NB4 (cell line): ENCODE measurements around the gene BMP2.
A peak's percentile ranks its signal among the peaks of the same experiment; 100 is the strongest.

Experiments used
- DNase-seq: peaks from one replicate; pipeline ENCODE4 v3.0.0; 2010; ENCODE audit warnings: low read depth
- H3K4me3 ChIP-seq: one replicate; pipeline ENCODE4 v1.5.1; 2011; ENCODE audit warnings: mild to moderate bottlenecking, low read depth, low read length, moderate library complexity
- CTCF ChIP-seq: IDR thresholded peaks from one replicate; pipeline ENCODE4 v1.5.1; 2012; ENCODE audit warnings: low read depth, low read length
- MYC ChIP-seq: IDR thresholded peaks from 2 replicates; pipeline ENCODE4 v1.6.1; 2011; ENCODE audit warnings: low read depth, low read length
- POLR2A ChIP-seq: IDR thresholded peaks from 2 replicates; pipeline ENCODE4 v1.6.1; 2011; ENCODE audit warnings: mild to moderate bottlenecking; ENCODE audit not compliant: insufficient read length; ENCODE audit errors: extremely low read depth
- TF ChIP-seq, protein P1 (sequence below): IDR thresholded peaks from 2 replicates; pipeline ENCODE4 v1.6.1; 2011; ENCODE audit warnings: low read depth, low read length

The BMP2 gene

GRCh38 chr20:6765469-6766058, 1.9 kb upstream of the BMP2 start:
- DNase-seq: peak; percentile 78
- peak; percentile 42 for TF ChIP-seq CTCF
- TF ChIP-seq, protein P1, sequence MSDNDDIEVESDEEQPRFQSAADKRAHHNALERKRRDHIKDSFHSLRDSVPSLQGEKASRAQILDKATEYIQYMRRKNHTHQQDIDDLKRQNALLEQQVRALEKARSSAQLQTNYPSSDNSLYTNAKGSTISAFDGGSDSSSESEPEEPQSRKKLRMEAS: no peak
- no peak overlapping the region for H3K4me3 ChIP-seq

GRCh38 chr20:6766433-6766832, 1.1 kb upstream of the BMP2 start:
- no peak overlapping the region for H3K4me3 ChIP-seq

GRCh38 chr20:6767126-6767535, 355 bp upstream of the BMP2 start:
- DNase-seq: no peak
- TF ChIP-seq POLR2A (no peak), MYC (no peak), CTCF (no peak)
- TF ChIP-seq, protein P1: no peak
- H3K4me3 ChIP-seq: peak overlapping the region; percentile 79

More at GRCh38 chr20:6766433-6766832, 1.1 kb upstream of the BMP2 start:
- TF ChIP-seq POLR2A (no peak), CTCF (no peak), MYC (no peak)
- TF ChIP-seq, protein P1: no peak
- no peak for DNase-seq

GRCh38 chr20:6768228-6769140, 998 bp downstream of the BMP2 start:
- peak; percentile 78 for DNase-seq
- TF ChIP-seq, protein P1: no peak
- TF ChIP-seq MYC: no peak; the same call in 1 of the 2 replicates
- no peak for TF ChIP-seq CTCF
- no peak for TF ChIP-seq POLR2A
- H3K4me3 ChIP-seq: peak overlapping the region; percentile 65

DNA sequence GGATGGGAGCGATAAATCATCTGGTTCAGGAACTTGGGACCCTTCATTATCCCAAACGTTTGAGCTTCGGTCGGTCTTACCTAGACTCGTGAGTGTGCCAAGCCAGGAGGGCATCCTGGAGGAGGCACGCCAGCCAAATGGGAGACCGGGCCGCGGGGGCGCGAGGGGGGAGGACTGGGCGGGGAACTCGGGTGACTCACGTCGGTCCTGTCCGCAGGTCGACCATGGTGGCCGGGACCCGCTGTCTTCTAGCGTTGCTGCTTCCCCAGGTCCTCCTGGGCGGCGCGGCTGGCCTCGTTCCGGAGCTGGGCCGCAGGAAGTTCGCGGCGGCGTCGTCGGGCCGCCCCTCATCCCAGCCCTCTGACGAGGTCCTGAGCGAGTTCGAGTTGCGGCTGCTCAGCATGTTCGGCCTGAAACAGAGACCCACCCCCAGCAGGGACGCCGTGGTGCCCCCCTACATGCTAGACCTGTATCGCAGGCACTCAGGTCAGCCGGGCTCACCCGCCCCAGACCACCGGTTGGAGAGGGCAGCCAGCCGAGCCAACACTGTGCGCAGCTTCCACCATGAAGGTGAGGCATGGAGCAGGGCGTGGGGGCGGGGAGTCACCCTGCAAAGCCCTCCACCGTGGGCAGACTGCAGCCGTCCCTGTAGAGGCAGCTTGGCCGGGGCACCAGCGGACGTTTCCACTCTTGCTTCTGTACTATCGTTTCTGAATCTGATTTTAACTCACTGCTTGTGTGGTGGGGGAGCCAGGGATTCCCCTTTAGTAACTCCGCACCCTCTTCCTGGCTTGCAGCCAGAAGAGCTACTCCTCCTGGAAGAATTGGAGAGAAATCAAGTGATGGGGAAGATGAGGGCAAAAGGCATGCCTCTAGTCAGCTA, 2.7 kb downstream of the BMP2 start:
- H3K4me3 ChIP-seq: peak overlapping the region; percentile 65
- TF ChIP-seq, protein P1: no peak
- TF ChIP-seq CTCF: no peak
- no peak for TF ChIP-seq MYC
- no peak for TF ChIP-seq POLR2A
- peak; percentile 42 for DNase-seq
